Erythroblast (primary cell): ENCODE measurements around the gene PLCB3.
A peak's percentile ranks its signal among the peaks of the same experiment; 100 is the strongest.

Experiments used
- DNase-seq, 2 experiments: peaks; one replicate each; lab custom pipeline; 2025; lab: John Stamatoyannopoulos, UW
- GATA1 ChIP-seq: IDR thresholded peaks from 2 replicates; pipeline ENCODE4 v1.6.1; 2011; ENCODE audit warnings: low read depth, mild to moderate bottlenecking, control low read depth, low read length, moderate library complexity
- POLR2A ChIP-seq: IDR thresholded peaks from 2 replicates; pipeline ENCODE4 v1.6.1; 2011; ENCODE audit warnings: mild to moderate bottlenecking, low read length

Gene PLCB3

DNA sequence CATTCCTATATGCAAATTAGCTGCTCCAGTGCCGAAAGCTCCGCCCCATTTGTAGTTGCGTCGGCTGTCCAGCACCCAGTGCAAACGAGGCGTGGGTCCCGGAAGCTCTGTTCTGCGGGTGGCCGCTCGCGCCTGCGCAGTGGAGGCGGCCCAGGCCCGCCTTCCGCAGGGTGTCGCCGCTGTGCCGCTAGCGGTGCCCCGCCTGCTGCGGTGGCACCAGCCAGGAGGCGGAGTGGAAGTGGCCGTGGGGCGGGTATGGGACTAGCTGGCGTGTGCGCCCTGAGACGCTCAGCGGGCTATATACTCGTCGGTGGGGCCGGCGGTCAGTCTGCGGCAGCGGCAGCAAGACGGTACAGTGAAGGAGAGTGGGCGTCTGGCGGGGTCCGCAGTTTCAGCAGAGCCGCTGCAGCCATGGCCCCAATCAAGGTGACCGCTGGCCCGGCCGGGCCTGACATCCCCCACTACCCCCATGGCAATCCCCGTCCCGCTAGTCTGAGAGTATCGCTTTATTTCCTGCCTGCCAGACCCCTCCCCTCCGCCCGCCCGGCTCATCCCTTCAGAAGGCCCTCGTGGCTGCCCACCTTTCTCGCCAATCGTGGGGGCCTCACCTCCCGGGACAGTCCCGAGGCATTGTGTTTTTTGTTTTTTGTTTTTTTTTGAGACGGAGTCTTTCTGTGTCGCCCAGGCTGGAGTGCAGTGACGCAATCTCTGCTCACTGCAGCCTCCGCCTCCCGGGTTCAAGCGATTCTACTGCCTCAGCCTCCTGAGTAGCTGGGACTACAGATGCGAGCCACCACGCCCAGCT, 66.8 kb downstream of the PLCB3 start, which contains the start of gene PRDX5:
TSS of gene PRDX5 (plus strand) at position 161 of the 805 bp plus-strand sequence. CDS start at position 256, 95 bp downstream.
- DNase-seq = peak; percentile 99
- TF ChIP-seq GATA1 (no peak), POLR2A (no peak)
